NCI-H2171 (cell line): ENCODE measurements around the gene CHCHD6.

ENCODE experiments used
- DNase-seq: peaks from one replicate; lab custom pipeline; 2025; lab: John Stamatoyannopoulos, UW

The CHCHD6 gene

GRCh38 chr3:127009531-127009930 lies 305.5 kb downstream of the CHCHD6 start:
- no peak for DNase-seq
